GM12873 (cell line): ENCODE results near the gene MCTP2.

Experiments used
- TF ChIP-seq, protein P1 (sequence below): IDR thresholded peaks from 2 replicates; pipeline ENCODE4 v1.5.1; 2012; ENCODE audit warnings: low read depth, mild to moderate bottlenecking, moderate library complexity, low read length, control low read depth; ENCODE audit not compliant: insufficient read depth; ENCODE audit errors: missing control alignments

The MCTP2 gene

DNA sequence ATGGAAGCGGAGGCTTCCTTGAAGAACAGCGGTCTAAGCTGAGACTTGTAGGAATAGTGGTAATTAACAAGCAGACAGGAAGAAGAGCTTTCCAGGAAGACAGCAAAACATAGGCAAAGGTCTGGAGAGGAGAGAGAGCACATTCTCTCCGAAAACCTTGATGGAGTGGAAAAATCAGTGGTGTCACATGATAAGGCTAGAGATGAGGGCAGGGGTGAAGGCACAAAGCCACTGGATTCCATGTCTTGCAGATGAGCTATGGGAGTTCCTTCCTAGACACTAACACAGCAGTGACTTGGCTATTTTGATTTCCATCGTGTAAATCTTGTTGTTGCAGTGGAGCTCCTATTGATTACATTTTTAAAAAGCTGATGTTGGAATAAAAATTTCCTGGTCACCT, 132.0 kb downstream of the MCTP2 start:
- TF ChIP-seq, protein P1, sequence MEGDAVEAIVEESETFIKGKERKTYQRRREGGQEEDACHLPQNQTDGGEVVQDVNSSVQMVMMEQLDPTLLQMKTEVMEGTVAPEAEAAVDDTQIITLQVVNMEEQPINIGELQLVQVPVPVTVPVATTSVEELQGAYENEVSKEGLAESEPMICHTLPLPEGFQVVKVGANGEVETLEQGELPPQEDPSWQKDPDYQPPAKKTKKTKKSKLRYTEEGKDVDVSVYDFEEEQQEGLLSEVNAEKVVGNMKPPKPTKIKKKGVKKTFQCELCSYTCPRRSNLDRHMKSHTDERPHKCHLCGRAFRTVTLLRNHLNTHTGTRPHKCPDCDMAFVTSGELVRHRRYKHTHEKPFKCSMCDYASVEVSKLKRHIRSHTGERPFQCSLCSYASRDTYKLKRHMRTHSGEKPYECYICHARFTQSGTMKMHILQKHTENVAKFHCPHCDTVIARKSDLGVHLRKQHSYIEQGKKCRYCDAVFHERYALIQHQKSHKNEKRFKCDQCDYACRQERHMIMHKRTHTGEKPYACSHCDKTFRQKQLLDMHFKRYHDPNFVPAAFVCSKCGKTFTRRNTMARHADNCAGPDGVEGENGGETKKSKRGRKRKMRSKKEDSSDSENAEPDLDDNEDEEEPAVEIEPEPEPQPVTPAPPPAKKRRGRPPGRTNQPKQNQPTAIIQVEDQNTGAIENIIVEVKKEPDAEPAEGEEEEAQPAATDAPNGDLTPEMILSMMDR = no peak

DNA sequence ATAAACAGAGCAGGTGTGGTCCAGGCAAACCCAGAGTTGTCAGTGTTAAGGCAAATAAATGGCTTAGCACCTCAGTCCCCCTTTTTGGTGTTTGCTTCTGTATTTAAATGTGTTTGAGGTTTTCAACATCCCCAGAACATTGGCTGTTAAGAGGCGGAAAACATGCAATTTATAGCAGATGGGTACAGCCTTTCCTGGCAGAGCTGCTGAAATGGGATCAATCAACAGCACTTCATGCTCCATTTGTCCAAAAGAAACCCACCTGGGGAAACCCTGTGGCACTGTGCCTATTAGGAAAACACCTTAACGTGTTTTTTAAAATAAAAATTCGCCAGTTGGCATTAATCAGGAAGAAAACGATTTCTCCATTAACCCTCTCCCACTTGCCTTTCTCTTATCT, 135.4 kb downstream of the MCTP2 start:
- TF ChIP-seq, protein P1 = no peak

DNA sequence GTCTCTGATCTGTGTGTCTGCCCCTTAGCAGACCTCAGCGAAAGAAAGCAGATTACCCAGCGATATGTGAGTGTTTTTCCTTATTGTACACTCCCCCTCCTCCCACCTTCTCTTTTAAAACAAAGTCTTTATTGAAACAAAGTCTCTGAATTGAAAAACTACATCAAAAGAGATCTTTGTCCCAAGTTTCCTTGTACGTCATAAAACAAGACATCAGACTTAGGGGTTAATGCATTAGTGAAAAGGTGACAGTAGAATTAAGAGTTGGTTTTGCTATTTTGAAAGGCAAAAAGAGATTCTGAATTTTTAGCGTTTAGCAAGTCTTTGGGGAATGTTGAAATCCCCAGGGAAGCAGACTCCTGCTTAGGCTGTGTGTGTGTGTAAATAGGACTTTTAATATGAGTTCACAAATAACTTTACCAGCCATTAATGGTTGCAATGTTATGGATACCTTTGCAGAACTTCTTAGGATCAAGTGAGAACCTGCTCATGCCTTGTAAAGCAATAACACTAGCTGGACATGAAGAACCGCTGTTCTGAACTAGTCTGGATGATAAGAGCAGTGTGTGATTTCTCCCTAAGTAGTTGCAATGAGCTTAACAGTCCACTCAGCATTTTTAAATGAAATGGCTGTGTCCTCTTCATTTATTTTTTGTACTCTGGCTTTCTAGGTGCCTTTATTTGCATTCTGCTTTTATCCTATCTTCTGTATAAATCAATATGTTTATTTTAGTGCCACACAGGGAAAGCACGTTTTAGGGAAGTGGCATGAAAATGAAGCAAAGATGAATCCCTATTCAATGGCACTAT, 136.6 kb downstream of the MCTP2 start:
- TF ChIP-seq, protein P1 = no peak

DNA sequence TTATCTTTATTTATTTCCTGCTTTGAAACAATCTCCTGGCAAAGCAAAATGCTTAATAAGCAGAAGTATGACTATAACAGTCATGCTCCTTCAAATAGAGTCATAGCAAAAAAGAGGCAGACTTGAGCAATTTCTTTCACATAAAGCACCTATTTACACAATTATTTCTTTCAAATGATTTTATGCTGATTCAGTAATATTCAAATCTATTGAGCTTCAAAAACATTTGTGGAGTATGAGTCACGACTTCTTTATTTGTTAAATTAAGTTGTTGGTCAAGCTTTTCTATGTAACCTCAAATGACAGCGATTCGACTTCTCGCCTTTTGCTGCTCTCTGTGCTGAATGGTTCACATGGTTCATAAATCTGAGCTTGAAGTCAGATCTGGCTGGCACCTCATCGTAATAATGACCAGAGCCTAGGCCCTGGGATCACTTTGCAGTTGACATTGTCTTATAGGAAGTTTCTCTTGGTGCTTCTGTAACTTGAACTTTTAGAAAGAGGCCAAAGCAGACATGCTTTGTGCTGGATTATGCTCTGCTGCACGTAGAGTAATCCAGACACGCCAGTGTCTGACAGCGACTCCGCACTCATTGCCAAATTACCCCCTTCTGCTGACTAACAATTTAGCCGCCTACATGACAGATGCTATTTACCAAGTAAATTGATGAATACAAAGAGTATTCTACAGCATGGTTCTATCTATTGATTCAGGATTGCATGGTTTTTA, 139.0 kb downstream of the MCTP2 start:
- TF ChIP-seq, protein P1 = no peak

DNA sequence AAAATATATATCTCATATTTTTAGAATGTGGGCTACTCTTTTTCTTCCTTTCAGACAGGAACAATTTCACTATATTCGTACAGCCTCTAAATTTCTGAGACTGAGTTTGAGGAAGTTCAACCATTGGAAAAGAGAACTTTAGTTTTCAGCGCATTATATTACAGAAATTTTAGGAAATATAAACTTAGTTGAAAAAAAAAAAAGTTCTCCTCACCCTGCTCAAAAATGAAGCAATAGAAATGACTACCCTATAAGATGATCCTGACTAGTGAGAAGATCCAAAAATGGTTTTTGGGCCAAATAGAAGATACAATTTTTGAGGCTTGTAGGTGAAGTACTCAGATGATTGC, 139.6 kb downstream of the MCTP2 start:
- TF ChIP-seq, protein P1 = no peak

DNA sequence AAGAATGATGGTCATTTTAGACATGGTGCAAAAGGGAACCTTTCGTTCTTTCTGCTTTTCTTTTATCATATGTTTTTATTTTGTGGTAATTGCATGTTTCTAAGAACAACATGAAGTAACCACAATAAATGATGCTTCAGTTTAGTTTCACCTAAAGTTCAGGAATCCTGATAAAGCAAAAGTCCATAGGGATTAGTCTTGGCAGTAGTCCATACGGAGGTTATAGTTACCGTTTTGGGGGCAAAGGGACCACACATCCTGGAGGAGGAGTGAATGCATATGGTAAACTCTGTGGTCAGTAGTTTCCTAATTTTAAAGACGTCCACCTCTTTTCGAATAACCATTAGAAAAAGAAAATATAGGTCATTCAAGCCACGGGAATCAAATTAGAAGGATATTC, 141.5 kb downstream of the MCTP2 start:
- TF ChIP-seq, protein P1 = no peak

DNA sequence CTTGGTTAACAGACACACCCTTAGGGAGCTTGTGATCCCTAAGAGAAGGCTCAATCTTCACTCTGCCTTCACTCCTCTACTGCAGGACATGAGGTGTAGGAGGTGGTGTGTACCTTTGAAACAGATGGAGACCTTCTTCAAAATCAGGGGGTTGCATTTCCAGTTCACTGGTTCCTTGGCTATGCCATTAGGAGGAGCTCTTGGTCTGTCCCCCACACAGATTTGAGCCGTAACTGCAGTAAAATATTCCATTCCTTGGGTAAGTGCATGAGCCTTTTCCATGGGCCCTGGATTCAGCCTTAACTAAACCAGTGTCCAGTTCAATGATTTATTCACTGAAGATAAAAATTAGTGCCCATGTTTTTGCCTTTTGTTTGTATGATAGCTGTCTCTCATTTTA, 144.6 kb downstream of the MCTP2 start:
- TF ChIP-seq, protein P1 = no peak
